Pancreas (tissue), 10 donors: ENCODE data around the gene GPS1. TPM values are rescaled to one million over a fixed set of nuclear protein-coding genes. Genes with fewer than 3 reads are reported as not detected.

Experiments used
- ATAC-seq, 4 donors: fragments of 200-7000 bp; cut with Tn5 transposase; one replicate each; pipeline versions ENCODE4 v1.8.0 to v1.9.1; 2020; ENCODE audit warnings: mild to moderate bottlenecking in 4 of 4, moderate library complexity in 4 of 4
- DNase-seq, 6 donors: peaks; one replicate each; pipeline ENCODE4 v3.0.0-alpha.2; 2020
- FAIRE-seq: peaks from 2 replicates; lab custom pipeline; 2012; peaks lifted over from hg19 to GRCh38; lab: Jason Lieb, UNC
- H3K27ac ChIP-seq, 4 donors: fragments of 200-600 bp; sonication (generic); 1 replicate in 3 of 4; 2 replicates in 1 of 4; pipeline versions ENCODE4 v1.5.0 to v1.8.0; 2020
- H3K27me3 ChIP-seq, 4 donors: fragments of 200-600 bp; one replicate each; pipeline ENCODE4 v1.8.0; 2021
- H3K36me3 ChIP-seq, 3 donors: fragments of 200-600 bp; sonication (generic) in 1 of 3; one replicate each; pipeline versions ENCODE4 v1.5.0 to v1.8.0; 2020 to 2021
- H3K4me1 ChIP-seq, 3 donors: fragments of 200-600 bp; one replicate each; pipeline ENCODE4 v1.8.0; 2021
- H3K4me3 ChIP-seq, 4 donors: fragments of 200-600 bp; sonication (generic) in 2 of 4; one replicate each; pipeline versions ENCODE4 v1.5.0 to v1.8.0; 2020 to 2021
- H3K9me3 ChIP-seq, 4 donors: fragments of 200-600 bp; one replicate each; pipeline ENCODE4 v1.8.0; 2021
- WGBS, 2 donors: extraction: QIAGEN DNeasy Blood & Tissue Kit; methylation state at CpG; one replicate each; pipeline ENCODE4 v1.1.7; 2013; 5-methylcytosine and 5-hydroxymethylcytosine counted together
- intact Hi-C, 3 donors: fragments of 100-400 bp; cut with DNase I; formaldehyde crosslinking; loops; one replicate each; pipeline versions ENCODE4 v1.11.1 to v1.14.2; 2022
- polyA plus RNA-seq, 2 donors: library from polyadenylated mRNA; stranded (reverse); fragments of 200-250 nt; gene quantifications; one replicate each; pipeline ENCODE4 v1.2.3, GENCODE V29; 2013
- total RNA-seq, 6 donors: library from RNA; stranded (reverse); fragmentation: NEBNext Ultra II Directional in 4 of 6; extraction: Animal tissue kit (Norgen Biotek cat#: 25700) in 4 of 6; gene quantifications; one replicate each; pipeline versions ENCODE4 v1.2.1 to v1.2.4, GENCODE V29; 2021 to 2023
- TF ChIP-seq, protein P1 (sequence below), 4 donors: fragments of 200-600 bp; sonication (generic) in 3 of 4; IDR thresholded peaks; one replicate each; pipeline versions ENCODE4 v1.5.0 to v1.8.0; 2021; ENCODE audit warnings: antibody characterized with exemption in 4 of 4
- donor health status: healthy with polysubstance abuse.
- donor health status: DM: no; HTN: no; CAD: no; lungs with moderate emphysema.
- donor health status: DM: no; HTN: no; CAD: no.
- donor health status: control.
- donor health status: control.
- donor health status: Bipolar disorder and iron deficiency.
- donor health status: DM: yes; HTN: yes; CAD: no.
- donor health status: DM: no; HTN: no; CAD: no.
- donor health status: DM: no; HTN: no; CAD: no.
- donor health status: DM: yes; HTN: yes; CAD: no.

Gene GPS1
- total and polyA plus RNA-seq, 8 donors, result 43.0 to 149 (median 53.3) TPM

DNA sequence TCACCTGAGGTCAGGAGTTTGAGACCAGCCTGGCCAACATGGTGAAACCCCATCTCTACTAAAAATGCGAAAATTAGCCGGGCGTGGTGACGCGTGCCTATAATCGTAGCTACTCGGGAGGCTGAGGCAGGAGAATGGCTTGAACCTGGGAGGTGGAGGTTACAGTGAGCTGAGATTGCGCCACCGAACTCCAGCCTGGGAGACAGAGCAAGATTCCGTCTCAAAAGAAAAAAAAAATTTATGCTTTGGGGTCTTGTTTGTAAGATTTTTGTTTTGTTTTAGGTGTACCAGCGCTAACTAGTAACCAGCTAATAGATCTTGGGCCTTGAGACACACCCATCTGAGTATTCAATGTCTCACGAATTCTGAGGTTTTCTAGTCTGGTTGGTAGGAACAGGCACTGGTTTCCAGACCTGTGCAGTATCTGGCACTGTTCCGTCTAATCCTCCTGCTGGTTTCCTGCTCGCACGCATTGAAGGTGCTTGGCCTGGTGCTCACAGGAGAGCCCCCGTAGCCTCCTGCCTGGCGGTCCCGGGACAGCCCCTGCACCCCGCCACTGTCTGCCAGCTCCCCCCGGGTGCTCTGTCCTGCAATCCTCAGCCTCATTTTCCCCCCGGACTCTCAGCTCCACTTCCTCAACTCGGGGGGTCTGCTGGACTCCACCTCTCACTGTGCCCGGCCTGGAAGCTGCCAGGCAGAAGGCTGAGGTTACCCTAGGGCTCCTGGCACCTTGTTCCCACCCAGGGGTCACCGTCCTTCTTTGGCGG is 24.5 kb downstream of the GPS1 start:
- DNase-seq (peak in 1 of 6 donors; percentile 27), FAIRE-seq (no peak), ATAC-seq (no peak)
- Histone ChIP-seq H3K27me3 (no peaks in the 10 kb centered on the region), H3K4me3 (no peak overlapping the region), H3K4me1 (no peaks in the 10 kb centered on the region), H3K27ac (no peak overlapping the region), H3K9me3 (no peaks in the 10 kb centered on the region), H3K36me3 (peaks cover 0 to 7% (median 0%) of the 10 kb centered on the region in 3 donors)
- TF ChIP-seq, protein P1, sequence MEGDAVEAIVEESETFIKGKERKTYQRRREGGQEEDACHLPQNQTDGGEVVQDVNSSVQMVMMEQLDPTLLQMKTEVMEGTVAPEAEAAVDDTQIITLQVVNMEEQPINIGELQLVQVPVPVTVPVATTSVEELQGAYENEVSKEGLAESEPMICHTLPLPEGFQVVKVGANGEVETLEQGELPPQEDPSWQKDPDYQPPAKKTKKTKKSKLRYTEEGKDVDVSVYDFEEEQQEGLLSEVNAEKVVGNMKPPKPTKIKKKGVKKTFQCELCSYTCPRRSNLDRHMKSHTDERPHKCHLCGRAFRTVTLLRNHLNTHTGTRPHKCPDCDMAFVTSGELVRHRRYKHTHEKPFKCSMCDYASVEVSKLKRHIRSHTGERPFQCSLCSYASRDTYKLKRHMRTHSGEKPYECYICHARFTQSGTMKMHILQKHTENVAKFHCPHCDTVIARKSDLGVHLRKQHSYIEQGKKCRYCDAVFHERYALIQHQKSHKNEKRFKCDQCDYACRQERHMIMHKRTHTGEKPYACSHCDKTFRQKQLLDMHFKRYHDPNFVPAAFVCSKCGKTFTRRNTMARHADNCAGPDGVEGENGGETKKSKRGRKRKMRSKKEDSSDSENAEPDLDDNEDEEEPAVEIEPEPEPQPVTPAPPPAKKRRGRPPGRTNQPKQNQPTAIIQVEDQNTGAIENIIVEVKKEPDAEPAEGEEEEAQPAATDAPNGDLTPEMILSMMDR (IDR thresholded peaks at IDR 0.05), result no peak
- whole genome bisulfite sequencing, 2 donors, result 80 to 87% methylated on average over 25 of the region's 25 CpGs
- intact Hi-C loops, result no loop called here

DNA sequence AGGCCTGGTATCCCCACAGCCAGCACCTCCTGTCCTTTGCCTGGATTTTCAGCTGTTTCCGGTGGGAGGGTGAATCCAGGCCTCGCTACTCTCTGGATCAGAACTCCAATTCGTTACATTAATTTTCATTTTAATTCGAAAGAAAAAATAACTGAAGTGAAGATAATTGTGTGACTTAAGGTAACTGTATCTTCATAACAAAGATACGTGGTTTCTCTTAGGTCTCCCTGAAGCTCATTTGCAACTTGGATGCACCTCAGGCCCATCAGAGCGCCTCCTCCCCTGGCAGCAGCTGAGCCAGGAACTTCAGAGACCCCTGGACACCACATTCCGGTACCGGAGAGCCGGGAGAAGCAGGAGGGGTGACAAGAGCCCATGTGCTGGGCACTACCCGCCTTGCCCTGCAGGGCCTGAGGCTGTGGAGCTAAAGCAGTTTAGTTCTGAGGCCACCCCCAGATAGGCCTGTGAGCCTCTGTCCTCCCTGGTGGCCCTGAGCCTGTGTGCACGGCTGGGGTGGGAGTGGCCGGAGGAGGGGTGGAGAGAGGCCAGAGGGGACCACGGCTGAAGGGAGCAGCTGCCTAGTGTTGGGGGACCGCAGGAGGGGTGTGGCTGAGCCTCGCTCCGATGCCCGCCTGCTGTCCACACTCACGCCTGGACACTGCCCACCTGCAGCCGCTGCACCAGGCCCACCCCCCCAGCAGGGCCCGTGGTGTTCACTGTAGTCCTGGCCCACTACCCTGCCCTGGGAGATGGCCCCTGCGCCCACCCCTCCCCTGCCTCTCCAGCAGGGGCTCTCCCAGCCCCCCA is 25.3 kb downstream of the GPS1 start:
- ATAC-seq (peak in 2 of 4 donors; percentile 4 to 24), FAIRE-seq (no peak), DNase-seq (peak in 1 of 6 donors; percentile 62)
- H3K4me3 ChIP-seq, result no peak overlapping the region
- 80% methylated on average over 20 to 21 of the region's 21 CpGs for WGBS, 2 donors
- intact Hi-C loops, result no loop called here
- peaks cover 0 to 7% (median 0%) of the 10 kb centered on the region in 3 donors for H3K36me3 ChIP-seq
- no peaks in the 10 kb centered on the region for H3K27me3 ChIP-seq
- TF ChIP-seq, protein P1 (IDR thresholded peaks at IDR 0.05), result no peak
- H3K4me1 ChIP-seq, result no peaks in the 10 kb centered on the region
- no peak overlapping the region for H3K27ac ChIP-seq
- no peaks in the 10 kb centered on the region for H3K9me3 ChIP-seq

DNA sequence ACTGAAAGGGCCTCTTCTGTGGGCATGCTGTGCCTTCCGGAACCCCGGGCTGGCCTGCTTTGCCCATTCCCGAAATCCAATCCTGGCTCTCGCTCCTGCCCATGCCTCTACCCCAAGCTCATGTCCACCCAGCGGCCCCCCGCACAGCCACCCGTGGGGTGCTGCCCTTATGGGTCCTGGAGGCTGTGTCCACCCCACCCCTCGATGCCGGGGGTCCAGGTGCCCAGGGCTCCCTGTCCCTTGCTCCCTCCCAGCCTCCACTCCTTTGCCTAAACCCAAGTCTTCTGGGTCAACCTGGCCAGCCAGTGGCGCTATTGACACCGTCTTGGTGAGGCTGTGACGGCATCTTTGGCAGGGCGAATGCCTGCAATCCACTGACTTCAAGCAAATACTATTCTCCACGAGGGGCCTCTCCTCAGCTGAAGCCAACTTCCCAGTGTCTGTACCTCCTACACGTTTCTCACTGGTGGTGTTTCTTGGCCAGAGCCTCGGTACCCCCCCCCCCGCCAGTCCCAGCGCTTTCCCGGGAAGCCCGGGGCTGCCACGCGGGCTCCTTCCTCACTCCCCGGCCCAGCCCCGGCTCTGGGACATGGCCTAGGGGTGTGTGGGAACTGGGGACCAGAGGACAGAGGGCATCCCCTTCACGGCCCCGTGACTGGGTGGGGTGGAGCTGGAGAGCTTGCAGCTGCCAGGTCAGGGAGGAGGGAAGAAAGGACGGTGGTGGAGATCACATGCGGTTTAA is 26.1 kb downstream of the GPS1 start:
- TF ChIP-seq, protein P1 (IDR thresholded peaks at IDR 0.05), result no peak
- WGBS, 2 donors, result 78 to 79% methylated on average over 25 to 28 of the region's 28 CpGs
- DNase-seq (peak in 1 of 6 donors; percentile 65), ATAC-seq (peak in 3 of 4 donors; percentile 5 to 27 (median 9)), FAIRE-seq (no peak)
- H3K9me3 ChIP-seq, result no peaks in the 10 kb centered on the region
- no peak overlapping the region for H3K27ac ChIP-seq
- H3K27me3 ChIP-seq, result no peaks in the 10 kb centered on the region
- H3K4me3 ChIP-seq, result no peak overlapping the region
- no peaks in the 10 kb centered on the region for H3K4me1 ChIP-seq
- H3K36me3 ChIP-seq, result peaks cover 0 to 15% (median 4%) of the 10 kb centered on the region in 3 donors
- intact Hi-C loops, result no loop called here

DNA sequence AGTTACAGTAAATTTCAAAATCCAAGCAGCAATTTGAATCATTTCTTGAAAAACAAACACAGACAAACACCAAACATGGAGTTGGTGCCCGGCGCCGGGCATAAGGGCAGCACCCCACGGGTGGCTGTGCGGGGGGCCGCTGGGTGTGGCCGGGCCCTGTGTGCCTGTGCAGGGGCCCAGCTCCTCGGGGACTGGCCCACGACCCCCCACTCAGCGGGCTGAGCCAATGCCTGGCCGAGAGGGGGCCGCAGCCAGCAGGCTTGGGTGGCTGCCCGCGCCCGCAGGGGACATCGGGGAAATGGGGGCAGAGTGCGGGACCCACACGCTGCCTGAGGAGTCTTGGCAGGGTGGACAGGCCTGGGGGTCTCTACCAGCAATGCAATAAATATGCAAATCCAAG is 26.7 kb downstream of the GPS1 start:
- H3K27ac ChIP-seq, result no peak overlapping the region
- FAIRE-seq, result no peak
- H3K4me1 ChIP-seq, result no peaks in the 10 kb centered on the region
- whole genome bisulfite sequencing, 2 donors, result 95 to 96% methylated on average over 18 of the region's 18 CpGs
- no peaks in the 10 kb centered on the region for H3K27me3 ChIP-seq
- H3K9me3 ChIP-seq, result no peaks in the 10 kb centered on the region
- intact Hi-C loops, result no loop called here
- TF ChIP-seq, protein P1 (IDR thresholded peaks at IDR 0.05), result no peak
- H3K4me3 ChIP-seq, result no peak overlapping the region
- peak in 1 of 6 donors; percentile 60 for DNase-seq
- ATAC-seq, result no peak
- H3K36me3 ChIP-seq, result peaks cover 0 to 22% (median 4%) of the 10 kb centered on the region in 3 donors
